WTC11 (cell line): ENCODE measurements around the gene ITPKC. TPM values are rescaled to one million over a fixed set of nuclear protein-coding genes. Genes with fewer than 3 reads are reported as not detected.
"Not testable (repeated sequence)": the region's sequence is repeated elsewhere in the genome, so short reads cannot be mapped to it uniquely, and the experiment has no call there.

Source experiments
- ATAC-seq: fragments of 200-7000 bp; cut with Tn5 transposase; 2 replicates; pipeline ENCODE4 v1.10.0; 2021; ENCODE audit warnings: mild to moderate bottlenecking, moderate library complexity
- CTCF ChIA-PET: fragments of 300-600 bp; sonication (Branson Sonifier 250); formaldehyde crosslinking; loops from one replicate; lab custom pipeline; 2021; ENCODE audit warnings: antibody characterized with exemption; lab: Charles Lee
- POLR2A ChIA-PET: fragments of 350-600 bp; sonication (Branson Sonifier 250); formaldehyde crosslinking; loops from one replicate; lab custom pipeline; 2021; ENCODE audit warnings: antibody characterized with exemption; lab: Charles Lee
- DNase-seq: peaks from one replicate; pipeline ENCODE4 v3.0.0; 2021; ENCODE audit warnings: low spot score
- H3K27ac Mint-ChIP-seq: 2 replicates; pipeline ENCODE4 v1.8.0; 2021; ENCODE audit warnings: mixed read lengths
- H3K27me3 Mint-ChIP-seq: 2 replicates; pipeline ENCODE4 v1.8.0; 2021; ENCODE audit warnings: low read depth, mild to moderate bottlenecking, moderate library complexity, mixed read lengths
- H3K36me3 Mint-ChIP-seq: 2 replicates; pipeline ENCODE4 v1.8.0; 2021; ENCODE audit warnings: mixed read lengths
- H3K4me1 Mint-ChIP-seq: 2 replicates; pipeline ENCODE4 v1.8.0; 2022; ENCODE audit warnings: mixed read lengths
- H3K4me3 Mint-ChIP-seq: 2 replicates; pipeline ENCODE4 v1.8.0; 2021; ENCODE audit warnings: mild to moderate bottlenecking, moderate library complexity, mixed read lengths
- H3K9me3 Mint-ChIP-seq: 2 replicates; pipeline ENCODE4 v1.8.0; 2021; ENCODE audit warnings: mixed read lengths
- ATF1 ChIP-seq: sonication (generic); formaldehyde crosslinking; IDR thresholded peaks from 2 replicates; pipeline ENCODE4 v1.8.1; 2023; ENCODE audit warnings: mild to moderate bottlenecking, moderate library complexity, missing genetic modification reagents
- E2F1 ChIP-seq: sonication (generic); formaldehyde crosslinking; IDR thresholded peaks from 2 replicates; pipeline ENCODE4 v1.8.0; 2022; ENCODE audit warnings: mild to moderate bottlenecking, missing genetic modification reagents
- FOXJ3 ChIP-seq: sonication (generic); formaldehyde crosslinking; IDR thresholded peaks from 2 replicates; pipeline ENCODE4 v1.9.0; 2021; ENCODE audit warnings: missing genetic modification reagents, mild to moderate bottlenecking, borderline replicate concordance
- HMGA2 ChIP-seq: fragments of 250-450 bp; sonication (Bioruptor Pico); IDR thresholded peaks from 2 replicates; pipeline ENCODE4 v1.4.0; 2021; ENCODE audit warnings: mild to moderate bottlenecking, moderate library complexity
- IRF1 ChIP-seq: sonication (generic); formaldehyde crosslinking; IDR thresholded peaks from 2 replicates; pipeline ENCODE4 v1.8.0; 2023; ENCODE audit warnings: missing genetic modification reagents
- IRF2 ChIP-seq: sonication (generic); formaldehyde crosslinking; IDR thresholded peaks from 2 replicates; pipeline ENCODE4 v1.8.0; 2022; ENCODE audit warnings: low read depth, missing genetic modification reagents, borderline replicate concordance
- NFE2L1 ChIP-seq: sonication (generic); formaldehyde crosslinking; IDR thresholded peaks from 2 replicates; pipeline ENCODE4 v1.8.1; 2023; ENCODE audit warnings: missing genetic modification reagents
- SOX15 ChIP-seq: fragments of 250-450 bp; sonication (Bioruptor Pico); IDR thresholded peaks from 2 replicates; pipeline ENCODE4 v1.9.0; 2021; ENCODE audit warnings: mild to moderate bottlenecking
- SP1 ChIP-seq: sonication (generic); formaldehyde crosslinking; conservative IDR thresholded peaks from 2 replicates; pipeline ENCODE4 v1.8.1; 2022; ENCODE audit warnings: missing genetic modification reagents
- TCF7 ChIP-seq: sonication (generic); formaldehyde crosslinking; IDR thresholded peaks from 2 replicates; pipeline ENCODE4 v1.8.0; 2022; ENCODE audit warnings: mild to moderate bottlenecking, low read depth, missing genetic modification reagents, moderate library complexity
- TP53 ChIP-seq: sonication (generic); formaldehyde crosslinking; IDR thresholded peaks from 2 replicates; pipeline ENCODE4 v1.8.1; 2023; ENCODE audit warnings: mild to moderate bottlenecking, missing genetic modification reagents
- ZBTB21 ChIP-seq: sonication (generic); formaldehyde crosslinking; IDR thresholded peaks from 2 replicates; pipeline ENCODE4 v1.8.1; 2023; ENCODE audit warnings: mild to moderate bottlenecking, missing genetic modification reagents, borderline replicate concordance
- ZMAT4 ChIP-seq: fragments of 250-450 bp; sonication (Bioruptor Pico); IDR thresholded peaks from 2 replicates; pipeline ENCODE4 v1.9.0; 2021; ENCODE audit warnings: mild to moderate bottlenecking
- ZNF263 ChIP-seq: sonication (generic); formaldehyde crosslinking; IDR thresholded peaks from 2 replicates; pipeline ENCODE4 v1.8.1; 2022; ENCODE audit warnings: low read depth, mild to moderate bottlenecking, moderate library complexity, missing genetic modification reagents
- ZNF281 ChIP-seq: sonication (generic); formaldehyde crosslinking; IDR thresholded peaks from 2 replicates; pipeline ENCODE4 v1.8.0; 2023; ENCODE audit warnings: mild to moderate bottlenecking, missing genetic modification reagents
- ZNF396 ChIP-seq: fragments of 250-450 bp; sonication (Bioruptor Pico); IDR thresholded peaks from 2 replicates; pipeline ENCODE4 v1.8.0; 2021; ENCODE audit warnings: mild to moderate bottlenecking, moderate library complexity, borderline replicate concordance
- ZNF532 ChIP-seq: fragments of 250-450 bp; sonication (Bioruptor Pico); IDR thresholded peaks from 2 replicates; pipeline ENCODE4 v1.9.0; 2021; ENCODE audit warnings: mild to moderate bottlenecking, borderline replicate concordance
- total RNA-seq: library from RNA; stranded (reverse); gene quantifications from 3 replicates; pipeline ENCODE4 v1.2.3, GENCODE V29; 2021

ITPKC gene
- total RNA-seq, 1 experiment from 2014 or later = 13.8 TPM

GRCh38 chr19:40724855-40725254 is 7.9 kb downstream of the ITPKC start (continued):
- TF ChIP-seq HMGA2 (CRISPR knock-in tag) (no peak), SOX15 (CRISPR knock-in tag) (no peak)
- TF ChIP-seq, all 79 proteins: peak for 0

- no peak for DNase-seq
- Mint-ChIP-seq H3K27me3 (no peaks in the 10 kb centered on the region), H3K36me3 (peaks cover 39% of the 10 kb centered on the region), H3K9me3 (peaks cover 4% of the 10 kb centered on the region; the same call in 1 of the 2 replicates), H3K4me1 (no peaks in the 10 kb centered on the region), H3K4me3 (no peak overlapping the region), H3K27ac (no peak overlapping the region)
- ChIA-PET CTCF (no interaction called here), POLR2A (no interaction called here)
- ATAC-seq = no peak
- TF ChIP-seq IRF2 (CRISPR knock-in tag) = no peak
- TF ChIP-seq ATF1 (CRISPR knock-in tag) = no peak
- no peak for TF ChIP-seq ZNF532
- TF ChIP-seq FOXJ3 (CRISPR knock-in tag) = no peak
- no peak for TF ChIP-seq TP53
- TF ChIP-seq ZNF263 = no peak
- TF ChIP-seq SP1 (CRISPR knock-in tag) = no peak
- no peak for TF ChIP-seq ZNF281 (CRISPR knock-in tag)
- no peak for TF ChIP-seq E2F1 (CRISPR knock-in tag)
- no peak for TF ChIP-seq ZMAT4 (CRISPR knock-in tag)
- no peak for TF ChIP-seq ZNF396
- no peak for TF ChIP-seq ZBTB21
- no peak for TF ChIP-seq NFE2L1
- no peak for TF ChIP-seq TCF7 (CRISPR knock-in tag)
- no peak for TF ChIP-seq IRF1 (CRISPR knock-in tag)
Observed at GRCh38 chr19:40726279-40726678, 9.4 kb downstream of the ITPKC start.

- H3K4me3 Mint-ChIP-seq, H3K9me3 Mint-ChIP-seq, DNase-seq, H3K27ac Mint-ChIP-seq, H3K4me1 Mint-ChIP-seq, ATAC-seq, POLR2A ChIA-PET, CTCF ChIA-PET, H3K27me3 Mint-ChIP-seq: not testable (repeated sequence)
- peaks cover 41% of the 10 kb centered on the region for H3K36me3 Mint-ChIP-seq
Observed at GRCh38 chr19:40730065-40730464, 13.2 kb downstream of the ITPKC start.

GRCh38 chr19:40732304-40732703 is 15.4 kb downstream of the ITPKC start:
- H3K4me1 Mint-ChIP-seq, H3K9me3 Mint-ChIP-seq, H3K4me3 Mint-ChIP-seq, ATAC-seq, DNase-seq, H3K27me3 Mint-ChIP-seq, CTCF ChIA-PET, H3K27ac Mint-ChIP-seq: not testable (repeated sequence)
- POLR2A ChIA-PET = interaction anchor here (0.6 to 0.7 kb wide), 2 partner anchors 112 to 1762 kb away, joined by 3 read pairs; no protein-coding TSS in a partner anchor
- H3K36me3 Mint-ChIP-seq = peaks cover 47% of the 10 kb centered on the region
